NOMO-1 treated with dmso at 0.1 percent for 144 hours (cell line): ENCODE results near the gene SUSD5.
"Not testable (repeated sequence)": the region's sequence is repeated elsewhere in the genome, so short reads cannot be mapped to it uniquely, and the experiment has no call there.

Source experiments
- DNase-seq: peaks from one replicate; lab custom pipeline; 2025; ENCODE audit not compliant: unreplicated experiment; lab: John Stamatoyannopoulos, UW

SUSD5 gene

GRCh38 chr3:33196538-33196937, 22.1 kb downstream of the SUSD5 start:
- no peak for DNase-seq

DNA sequence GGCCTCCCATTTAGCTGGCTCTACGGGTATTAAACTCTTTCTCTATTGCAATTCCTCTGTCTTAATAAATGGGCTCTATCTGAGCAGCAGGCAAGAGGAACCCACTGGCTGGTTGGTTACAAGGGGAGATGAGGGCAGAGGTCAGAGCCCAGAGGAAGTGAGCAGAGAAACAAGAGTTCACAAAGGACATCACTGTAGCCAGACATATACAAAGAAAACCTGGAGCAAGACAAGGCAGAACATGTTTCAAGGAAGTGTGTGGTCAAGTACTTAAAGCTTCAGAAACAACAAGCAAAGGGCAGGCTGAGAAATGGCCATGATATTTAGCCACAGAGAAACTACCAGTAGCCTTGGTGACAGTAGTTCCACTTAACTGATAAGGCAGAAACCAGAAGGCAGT, 24.3 kb downstream of the SUSD5 start:
- DNase-seq: no peak

- DNase-seq: no peak
Observed at GRCh38 chr3:33187368-33187634, 31.3 kb downstream of the SUSD5 start.

GRCh38 chr3:33186524-33187367, 31.9 kb downstream of the SUSD5 start:
- DNase-seq: no peak

DNA sequence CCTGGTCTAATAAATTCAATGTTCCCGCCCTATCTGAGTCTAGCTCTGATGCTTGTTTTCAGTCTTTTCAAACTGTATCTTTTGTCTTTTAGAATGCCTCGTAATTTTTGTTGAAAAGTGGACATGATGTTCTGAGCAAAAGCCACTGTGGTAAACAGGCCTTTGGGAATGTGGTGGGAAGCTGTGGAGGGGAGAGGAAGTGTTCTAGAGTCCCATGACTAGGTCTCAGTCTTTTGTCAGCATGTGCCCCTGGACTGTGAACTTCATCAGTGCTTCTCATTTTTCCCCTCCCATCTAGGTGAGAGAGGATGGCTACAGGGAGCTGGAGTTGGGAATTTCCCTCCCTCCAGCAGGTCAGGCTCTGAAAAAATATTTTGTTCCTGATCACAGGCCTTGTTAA, 33.7 kb downstream of the SUSD5 start:
- DNase-seq: no peak

GRCh38 chr3:33181641-33182040, 37.0 kb downstream of the SUSD5 start:
- not testable (repeated sequence) for DNase-seq

- DNase-seq: no peak
Observed at GRCh38 chr3:33181229-33181628, 37.4 kb downstream of the SUSD5 start.

GRCh38 chr3:33179132-33179531, 39.5 kb downstream of the SUSD5 start:
- DNase-seq: no peak

- no peak for DNase-seq
Observed at GRCh38 chr3:33174711-33175414, 43.7 kb downstream of the SUSD5 start.

DNA sequence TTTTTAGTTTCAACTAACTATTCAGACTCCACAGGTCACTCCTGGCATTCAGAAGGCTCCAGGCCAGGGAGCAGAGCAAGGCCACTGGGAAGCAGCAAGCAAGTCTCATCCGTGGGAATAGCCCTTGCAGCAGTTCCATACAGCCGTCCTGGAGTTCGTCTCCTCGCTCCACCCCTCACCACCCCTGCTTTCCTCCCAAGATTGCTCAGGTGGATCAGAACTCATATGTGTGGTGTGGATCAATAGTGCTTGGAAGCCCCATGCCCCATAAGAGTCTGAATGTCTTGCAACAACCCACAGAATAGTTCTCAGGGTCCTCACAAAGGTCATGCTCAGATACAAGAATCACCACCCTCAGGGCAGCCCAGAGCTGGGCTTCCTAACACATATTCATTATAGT, 44.5 kb downstream of the SUSD5 start:
- no peak for DNase-seq

DNA sequence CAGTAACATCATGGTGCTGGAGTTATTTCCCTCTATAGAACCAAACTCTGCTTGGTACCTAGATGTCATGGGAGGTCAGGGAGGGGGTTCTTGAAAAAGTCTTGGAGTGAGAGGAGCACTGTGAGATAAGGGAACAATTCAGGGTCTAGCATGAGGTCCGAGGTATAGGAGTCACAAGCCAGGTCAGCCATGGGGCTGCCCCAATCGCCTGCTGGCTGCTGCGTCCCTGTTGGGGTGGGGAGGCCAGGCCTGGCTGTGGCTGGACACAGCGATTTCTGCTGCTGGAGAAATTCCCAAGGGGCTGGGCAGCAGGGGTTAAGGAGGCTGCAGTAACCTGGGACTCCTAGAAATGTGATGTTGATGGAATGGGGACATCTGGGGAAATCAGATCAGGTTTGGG, 44.9 kb downstream of the SUSD5 start:
- DNase-seq: no peak

- DNase-seq: no peak
Observed at GRCh38 chr3:33173103-33173502, 45.5 kb downstream of the SUSD5 start.

- no peak for DNase-seq
Observed at GRCh38 chr3:33171580-33171979, 47.0 kb downstream of the SUSD5 start.

- no peak for DNase-seq
Observed at GRCh38 chr3:33170531-33170930, 48.1 kb downstream of the SUSD5 start.

DNA sequence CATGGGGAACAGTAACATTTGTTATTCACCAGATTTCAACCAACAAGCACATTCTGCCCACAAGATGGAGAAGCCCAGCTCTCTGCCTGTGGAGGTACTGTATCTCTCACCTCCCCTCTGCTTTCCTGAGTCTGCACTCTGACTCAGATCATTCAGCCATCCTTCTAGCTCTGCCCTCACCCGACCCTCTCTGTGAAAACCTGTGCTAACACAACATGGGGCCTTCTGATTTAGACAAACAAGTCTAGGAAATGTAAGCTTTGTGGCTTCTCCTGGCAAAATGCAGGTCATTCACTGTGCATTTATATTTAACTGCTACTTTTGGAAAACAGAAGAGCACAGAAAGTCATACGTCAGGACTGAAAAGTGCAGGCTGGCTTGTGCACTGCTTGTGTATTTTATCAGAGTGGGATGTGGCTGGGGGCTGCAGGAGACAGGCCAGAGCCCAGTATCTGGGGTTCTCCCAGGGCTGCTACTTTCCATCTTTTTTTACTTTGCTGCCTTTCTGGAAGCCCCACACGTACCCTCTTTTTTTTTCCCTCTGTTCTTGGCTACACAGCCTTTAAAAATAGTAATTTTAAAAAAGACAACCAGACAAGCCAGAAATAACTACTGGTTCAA, 50.8 kb downstream of the SUSD5 start:
- no peak for DNase-seq

GRCh38 chr3:33167284-33167683, 51.3 kb downstream of the SUSD5 start:
- no peak for DNase-seq

DNA sequence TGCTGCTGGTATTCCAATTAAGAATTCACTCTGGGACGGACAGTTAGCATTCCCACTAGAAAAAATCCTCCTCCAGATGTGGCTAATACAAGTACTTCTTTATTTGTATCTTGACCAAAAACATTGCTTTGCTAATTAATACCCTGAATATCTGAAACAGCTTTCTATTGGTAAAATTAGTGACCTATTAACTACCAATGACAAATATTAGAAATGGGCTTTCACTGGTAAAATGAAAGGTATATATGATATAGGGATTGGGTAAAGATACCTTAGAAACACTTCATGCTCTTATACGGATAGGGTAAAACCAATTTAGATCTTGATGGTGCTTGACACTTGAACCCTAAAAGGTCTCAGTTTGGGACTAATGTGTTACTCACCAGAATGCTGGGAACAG, 52.5 kb downstream of the SUSD5 start:
- no peak for DNase-seq

DNA sequence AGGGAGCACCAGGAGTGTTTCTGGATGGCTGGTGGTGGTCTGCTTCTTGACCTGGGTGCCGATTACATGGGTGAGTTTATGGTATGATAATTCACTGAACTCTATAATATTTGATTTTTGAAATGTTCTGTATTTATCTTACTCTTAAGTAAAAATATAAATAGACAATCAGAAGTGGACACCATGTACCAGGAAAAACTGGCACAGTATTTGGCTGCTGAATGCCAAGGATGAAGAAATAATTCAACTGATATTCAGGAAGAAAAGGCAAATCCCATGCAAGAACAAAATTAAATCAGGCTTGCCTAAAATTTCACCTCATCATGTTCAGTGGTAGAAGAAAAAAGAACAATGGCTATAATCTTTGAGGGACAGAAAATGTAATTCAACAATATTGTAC, 53.2 kb downstream of the SUSD5 start:
- no peak for DNase-seq

GRCh38 chr3:33162621-33163020, 56.0 kb downstream of the SUSD5 start:
- not testable (repeated sequence) for DNase-seq

DNA sequence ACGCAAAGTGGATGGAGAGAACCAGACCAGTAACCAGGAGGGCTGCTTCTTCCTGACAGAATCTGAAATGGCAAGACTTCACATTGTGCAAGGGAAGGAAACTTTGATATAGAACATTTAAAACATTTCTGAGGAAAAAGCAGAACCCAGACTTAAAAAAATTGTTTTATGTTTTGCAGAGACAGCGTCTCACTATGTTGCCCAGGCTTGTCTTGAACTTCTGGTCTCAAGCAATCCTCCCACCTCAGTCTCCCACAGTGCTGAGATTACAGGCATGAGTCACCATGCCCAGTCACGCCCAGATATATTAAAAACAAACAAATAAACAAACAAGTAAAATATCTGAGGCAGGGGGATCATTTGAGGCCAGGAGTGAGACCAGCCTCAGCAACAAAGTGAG, 58.6 kb downstream of the SUSD5 start:
- no peak for DNase-seq

DNA sequence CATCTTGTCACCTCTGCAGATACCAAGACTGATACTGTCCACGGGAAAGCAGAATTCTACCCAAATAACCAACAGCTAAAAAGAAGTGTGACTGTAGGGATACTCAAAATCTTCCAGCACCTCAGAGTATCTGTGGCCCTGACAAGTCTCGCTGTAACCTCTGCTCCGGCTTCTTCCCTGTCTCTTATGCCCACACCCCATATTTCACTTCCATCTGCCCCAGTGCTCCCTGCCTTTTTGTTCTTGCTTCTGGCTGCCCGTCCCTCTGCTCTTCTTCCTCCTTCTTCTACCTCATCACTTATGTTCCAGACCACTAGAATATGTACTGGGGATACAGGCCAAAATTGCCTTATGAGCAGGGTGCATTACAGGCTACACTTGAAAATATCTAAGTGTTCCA, 59.4 kb downstream of the SUSD5 start:
- DNase-seq: no peak

- no peak for DNase-seq
Observed at GRCh38 chr3:33155301-33155700, 63.3 kb downstream of the SUSD5 start.
